WTC11 (cell line): ENCODE data around the gene PA2G4. TPM values are rescaled to one million over a fixed set of nuclear protein-coding genes. Genes with fewer than 3 reads are reported as not detected.

Source experiments
- ATAC-seq: fragments of 200-7000 bp; cut with Tn5 transposase; 2 replicates; pipeline ENCODE4 v1.10.0; 2021; ENCODE audit warnings: mild to moderate bottlenecking, moderate library complexity
- CTCF ChIA-PET: fragments of 300-600 bp; sonication (Branson Sonifier 250); formaldehyde crosslinking; loops from one replicate; lab custom pipeline; 2021; ENCODE audit warnings: antibody characterized with exemption; lab: Charles Lee
- POLR2A ChIA-PET: fragments of 350-600 bp; sonication (Branson Sonifier 250); formaldehyde crosslinking; loops from one replicate; lab custom pipeline; 2021; ENCODE audit warnings: antibody characterized with exemption; lab: Charles Lee
- DNase-seq: peaks from one replicate; pipeline ENCODE4 v3.0.0; 2021; ENCODE audit warnings: low spot score
- H3K27ac Mint-ChIP-seq: 2 replicates; pipeline ENCODE4 v1.8.0; 2021; ENCODE audit warnings: mixed read lengths
- H3K27me3 Mint-ChIP-seq: 2 replicates; pipeline ENCODE4 v1.8.0; 2021; ENCODE audit warnings: low read depth, mild to moderate bottlenecking, moderate library complexity, mixed read lengths
- H3K36me3 Mint-ChIP-seq: 2 replicates; pipeline ENCODE4 v1.8.0; 2021; ENCODE audit warnings: mixed read lengths
- H3K4me1 Mint-ChIP-seq: 2 replicates; pipeline ENCODE4 v1.8.0; 2022; ENCODE audit warnings: mixed read lengths
- H3K4me3 Mint-ChIP-seq: 2 replicates; pipeline ENCODE4 v1.8.0; 2021; ENCODE audit warnings: mild to moderate bottlenecking, moderate library complexity, mixed read lengths
- H3K9me3 Mint-ChIP-seq: 2 replicates; pipeline ENCODE4 v1.8.0; 2021; ENCODE audit warnings: mixed read lengths
- AR ChIP-seq: fragments of 250-450 bp; sonication (Bioruptor Pico); IDR thresholded peaks from 2 replicates; pipeline ENCODE4 v1.9.0; 2021; ENCODE audit warnings: mild to moderate bottlenecking
- EMX1 ChIP-seq: fragments of 250-450 bp; sonication (Bioruptor Pico); IDR thresholded peaks from 2 replicates; pipeline ENCODE4 v1.8.0; 2021; ENCODE audit warnings: mild to moderate bottlenecking
- FOXP1 ChIP-seq: sonication (generic); formaldehyde crosslinking; IDR thresholded peaks from 2 replicates; pipeline ENCODE4 v1.8.0; 2022; ENCODE audit warnings: missing genetic modification reagents, mild to moderate bottlenecking, moderate library complexity, borderline replicate concordance
- NFATC4 ChIP-seq: fragments of 250-450 bp; sonication (Bioruptor Pico); IDR thresholded peaks from 2 replicates; pipeline ENCODE4 v1.9.0; 2021; ENCODE audit warnings: mild to moderate bottlenecking
- PRRX2 ChIP-seq: fragments of 250-450 bp; sonication (Bioruptor Pico); IDR thresholded peaks from 2 replicates; pipeline ENCODE4 v1.8.0; 2021; ENCODE audit warnings: mild to moderate bottlenecking
- TCF7 ChIP-seq: sonication (generic); formaldehyde crosslinking; IDR thresholded peaks from 2 replicates; pipeline ENCODE4 v1.8.0; 2022; ENCODE audit warnings: mild to moderate bottlenecking, low read depth, missing genetic modification reagents, moderate library complexity
- ZNF416 ChIP-seq: fragments of 250-450 bp; sonication (Bioruptor Pico); IDR thresholded peaks from 2 replicates; pipeline ENCODE4 v1.9.0; 2021; ENCODE audit warnings: mild to moderate bottlenecking, inconsistent platforms
- ZNF423 ChIP-seq: fragments of 250-450 bp; sonication (Bioruptor Pico); IDR thresholded peaks from 2 replicates; pipeline ENCODE4 v2.1.2; 2022; ENCODE audit warnings: mild to moderate bottlenecking, moderate library complexity
- ZNF532 ChIP-seq: fragments of 250-450 bp; sonication (Bioruptor Pico); IDR thresholded peaks from 2 replicates; pipeline ENCODE4 v1.9.0; 2021; ENCODE audit warnings: mild to moderate bottlenecking, borderline replicate concordance
- ZNF671 ChIP-seq: fragments of 250-450 bp; sonication (Bioruptor Pico); IDR thresholded peaks from 2 replicates; pipeline ENCODE4 v1.8.0; 2021; ENCODE audit warnings: mild to moderate bottlenecking
- total RNA-seq: library from RNA; stranded (reverse); gene quantifications from 3 replicates; pipeline ENCODE4 v1.2.3, GENCODE V29; 2021
- TF ChIP-seq, protein P1 (sequence below): fragments of 250-450 bp; sonication (Bioruptor Pico); conservative IDR thresholded peaks from 2 replicates; pipeline ENCODE4 v1.9.0; 2021; ENCODE audit warnings: mild to moderate bottlenecking

Gene PA2G4
- total RNA-seq, 1 experiment from 2014 or later = 249 TPM

GRCh38 chr12:56162468-56163290 is 58.3 kb downstream of the PA2G4 start:
- Mint-ChIP-seq H3K27me3 (no peaks in the 10 kb centered on the region), H3K4me1 (peaks cover 43% of the 10 kb centered on the region), H3K9me3 (no peaks in the 10 kb centered on the region), H3K36me3 (peaks cover 74% of the 10 kb centered on the region), H3K4me3 (peak overlapping the region; percentile 20; the same call in 1 of the 2 replicates), H3K27ac (peak overlapping the region; percentile 90)
- no peak for ATAC-seq
- TF ChIP-seq NFATC4 (CRISPR knock-in tag) = peak; percentile 76
- TF ChIP-seq EMX1 (CRISPR knock-in tag) = peak; percentile 65; the same call in 1 of the 2 replicates
- TF ChIP-seq ZNF416 (CRISPR knock-in tag) = peak; percentile 81
- no peak for TF ChIP-seq TCF7 (CRISPR knock-in tag)
- 0 out of 2 replicates have a peak, but pooled peaks have one; percentile 55 for TF ChIP-seq ZNF532 (CRISPR knock-in tag)
- TF ChIP-seq ZNF671 (CRISPR knock-in tag) = peak; percentile 88
- TF ChIP-seq ZNF423 (CRISPR knock-in tag) = no peak
- 0 out of 2 replicates have a peak, but pooled peaks have one; percentile 26 for TF ChIP-seq AR (CRISPR knock-in tag)
- TF ChIP-seq PRRX2 = peak; percentile 75; the same call in 1 of the 2 replicates
- TF ChIP-seq, protein P1, sequence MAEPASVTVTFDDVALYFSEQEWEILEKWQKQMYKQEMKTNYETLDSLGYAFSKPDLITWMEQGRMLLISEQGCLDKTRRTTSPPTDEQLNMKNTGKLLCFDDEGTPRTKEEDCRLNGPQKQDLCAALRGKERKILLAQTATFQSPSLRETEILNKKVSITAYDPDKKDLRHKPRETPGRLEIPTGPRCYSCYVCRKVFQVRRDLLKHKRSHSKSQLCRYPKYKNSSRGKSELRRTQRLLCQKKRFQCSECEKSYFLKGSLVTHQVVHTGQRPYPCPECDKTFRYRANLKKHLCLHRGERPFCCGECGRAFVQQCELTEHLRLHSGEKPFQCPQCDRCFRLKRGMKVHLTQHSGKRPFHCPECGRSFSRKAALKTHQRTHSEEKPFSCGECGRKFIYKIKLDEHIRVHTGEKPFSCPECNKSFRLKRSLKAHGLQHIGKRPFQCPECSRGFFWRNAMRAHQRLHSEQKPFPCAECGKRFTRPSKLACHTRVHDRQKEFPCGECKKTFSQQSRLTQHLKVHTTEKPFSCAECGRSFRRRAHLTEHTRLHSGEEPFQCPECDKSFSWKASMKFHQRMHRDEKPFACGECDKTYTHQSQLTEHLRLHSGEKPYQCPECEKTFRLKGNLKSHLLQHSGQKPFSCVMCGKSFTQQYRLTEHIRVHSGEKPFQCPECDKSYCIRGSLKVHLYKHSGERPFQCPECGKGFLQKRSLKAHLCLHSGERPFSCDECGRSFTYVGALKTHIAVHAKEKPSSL = peak; percentile 75; the same call in 1 of the 2 replicates
- no peak for TF ChIP-seq FOXP1 (CRISPR knock-in tag)
- POLR2A ChIA-PET = interaction anchor here (0.5 to 7.2 kb wide), 17 partner anchors 9 to 1863 kb away, joined by 3 to 104 read pairs (median 4); partner anchors contain the start of genes ERBB3, ESYT1, MYL6B and RAB5B
- CTCF ChIA-PET = interaction anchor here (0.6 to 3.4 kb wide), 8 partner anchors 11 to 416 kb away, joined by 3 to 21 read pairs (median 8); partner anchors contain the start of genes ESYT1, MYL6B, RNF41 and SMARCC2
- no peak for DNase-seq

Other genes starting within 250 kb of the PA2G4 start
- gene PYM1, start 176.7 kb upstream of the PA2G4 start, total RNA-seq = 55.5 to 61.7 TPM (median 57.3 TPM) in 3 replicates
- gene DGKA, start 173.4 kb upstream of the PA2G4 start, total RNA-seq = 19.8 to 25.5 TPM (median 23.6 TPM) in 3 replicates
- gene PMEL, start 138.5 kb upstream of the PA2G4 start, total RNA-seq = 72.2 to 86.5 TPM (median 79.3 TPM) in 3 replicates
- 37.6 to 44.1 TPM (median 43.1 TPM) in 3 replicates for gene CDK2, start 137.7 kb upstream of the PA2G4 start, total RNA-seq
- 55.0 to 65.8 TPM (median 64.3 TPM) in 3 replicates for gene RAB5B, start 130.5 kb upstream of the PA2G4 start, total RNA-seq
- 20.3 to 23.2 TPM (median 23.2 TPM) in 3 replicates for gene SUOX, start 107.3 kb upstream of the PA2G4 start, total RNA-seq
- 13.6 to 14.9 TPM (median 14.8 TPM) in 3 replicates for gene IKZF4, start 83.5 kb upstream of the PA2G4 start, total RNA-seq
- 66.4 to 77.2 TPM (median 73.4 TPM) in 3 replicates for gene RPS26, start 62.6 kb upstream of the PA2G4 start, total RNA-seq
- gene ERBB3, start 24.4 kb upstream of the PA2G4 start, total RNA-seq = 49.2 to 64.3 TPM (median 52.4 TPM) in 3 replicates
- 4,004 to 4,366 TPM (median 4,314 TPM) in 3 replicates for gene RPL41, start 12.1 kb downstream of the PA2G4 start, total RNA-seq
- gene ZC3H10, start 13.7 kb downstream of the PA2G4 start, total RNA-seq = 11.3 to 13.6 TPM (median 13.1 TPM) in 3 replicates
- gene ESYT1, start 23.7 kb downstream of the PA2G4 start, total RNA-seq = 77.7 to 80.8 TPM (median 80.1 TPM) in 3 replicates
- 171 to 180 TPM (median 173 TPM) in 3 replicates for gene MYL6B, start 48.0 kb downstream of the PA2G4 start, total RNA-seq
- gene MYL6, start 53.8 kb downstream of the PA2G4 start, total RNA-seq = 835 to 932 TPM (median 844 TPM) in 3 replicates
- gene SMARCC2, start 84.9 kb downstream of the PA2G4 start, total RNA-seq = 72.8 to 77.9 TPM (median 76.8 TPM) in 3 replicates
- gene RNF41, start 117.4 kb downstream of the PA2G4 start, total RNA-seq = 45.5 to 57.4 TPM (median 48.7 TPM) in 3 replicates
- gene NABP2, start 119.8 kb downstream of the PA2G4 start, total RNA-seq = 42.7 to 47.9 TPM (median 47.5 TPM) in 3 replicates
- gene SLC39A5, start 125.5 kb downstream of the PA2G4 start, total RNA-seq = 0.26 to 0.62 TPM (median 0.46 TPM) in 3 replicates
- gene ANKRD52, start 153.8 kb downstream of the PA2G4 start, total RNA-seq = 33.0 to 41.2 TPM (median 38.6 TPM) in 3 replicates
- 22.7 to 26.2 TPM (median 24.4 TPM) in 3 replicates for gene COQ10A, start 162.4 kb downstream of the PA2G4 start, total RNA-seq
- 241 to 275 TPM (median 246 TPM) in 3 replicates for gene CS, start 195.8 kb downstream of the PA2G4 start, total RNA-seq
- 171 to 193 TPM (median 192 TPM) in 3 replicates for gene CNPY2, start 211.4 kb downstream of the PA2G4 start, total RNA-seq
- 46.7 to 58.0 TPM (median 57.5 TPM) in 3 replicates for gene PAN2, start 229.4 kb downstream of the PA2G4 start, total RNA-seq
- gene IL23A, start 234.3 kb downstream of the PA2G4 start, total RNA-seq = 2.9 to 3.0 TPM (median 2.9 TPM) in 3 replicates